Caco-2 (cell line): ENCODE data around the gene ATP10B. TPM values are rescaled to one million over a fixed set of nuclear protein-coding genes. Genes with fewer than 3 reads are reported as not detected.

Experiments
- BruUV-seq: library from RNA; stranded (reverse); fragments of 400-500 nt; replicated peaks from 2 replicates; lab custom pipeline; 2021; lab: Mats Ljungman, UMichigan
- CTCF ChIA-PET: fragments of 300-600 bp; sonication (Branson Sonifier 250); formaldehyde crosslinking; loops from one replicate; lab custom pipeline; 2022; ENCODE audit warnings: antibody characterized with exemption; lab: Charles Lee
- POLR2A ChIA-PET: fragments of 300-600 bp; sonication (Branson Sonifier 250); formaldehyde crosslinking; loops from one replicate; lab custom pipeline; 2022; ENCODE audit warnings: antibody characterized with exemption; lab: Charles Lee
- DNase-seq, 2 experiments: peaks; one replicate each; pipeline versions ENCODE4 v3.0.0 to v3.0.0-alpha.2; 2020 to 2022
- H3K27me3 ChIP-seq: replicated peaks from 2 replicates; pipeline ENCODE4 v1.6.0; 2011; ENCODE audit warnings: low read length; ENCODE audit not compliant: control insufficient read depth, insufficient read depth
- H3K36me3 ChIP-seq: 2 replicates; pipeline ENCODE4 v1.5.1; 2011; ENCODE audit warnings: low read length; ENCODE audit not compliant: control insufficient read depth, insufficient read depth
- H3K4me1 ChIP-seq: fragments of 250-450 bp; sonication (Bioruptor Pico); 2 replicates; pipeline ENCODE4 v1.5.1; 2020; ENCODE audit warnings: mild to moderate bottlenecking
- H3K4me3 ChIP-seq: 2 replicates; pipeline ENCODE4 v1.5.1; 2011; ENCODE audit warnings: low read depth, mild to moderate bottlenecking, control low read depth, low read length
- H3K9me3 ChIP-seq: fragments of 250-450 bp; sonication (Bioruptor Pico); 2 replicates; pipeline ENCODE4 v1.5.1; 2020; ENCODE audit warnings: mild to moderate bottlenecking, moderate library complexity
- H3K27ac Mint-ChIP-seq: one replicate; pipeline ENCODE4 v1.8.0; 2022; ENCODE audit warnings: mixed read lengths; ENCODE audit not compliant: unreplicated experiment
- H3K27me3 Mint-ChIP-seq: one replicate; pipeline ENCODE4 v1.8.0; 2022; ENCODE audit warnings: mixed read lengths; ENCODE audit not compliant: insufficient read depth, unreplicated experiment
- H3K36me3 Mint-ChIP-seq: one replicate; pipeline ENCODE4 v1.8.0; 2022; ENCODE audit warnings: mild to moderate bottlenecking, mixed read lengths; ENCODE audit not compliant: insufficient read depth, unreplicated experiment
- H3K4me1 Mint-ChIP-seq: one replicate; pipeline ENCODE4 v1.8.0; 2022; ENCODE audit warnings: low read depth, mixed read lengths; ENCODE audit not compliant: unreplicated experiment
- H3K4me3 Mint-ChIP-seq: one replicate; pipeline ENCODE4 v1.8.0; 2022; ENCODE audit warnings: mild to moderate bottlenecking, moderate library complexity, mixed read lengths; ENCODE audit not compliant: unreplicated experiment
- H3K9me3 Mint-ChIP-seq: one replicate; pipeline ENCODE4 v1.8.0; 2022; ENCODE audit warnings: mixed read lengths; ENCODE audit not compliant: unreplicated experiment
- CTCF ChIP-seq, 2 experiments: fragments of 200-600 bp in 1 of 2; IDR thresholded peaks; 1 replicate in 1 of 2; 2 replicates in 1 of 2; pipeline versions ENCODE4 v1.5.1 to v1.8.0; 2011 to 2022; ENCODE audit warnings: antibody characterized with exemption in 1 of 2, control low read depth in 1 of 2, inconsistent platforms in 1 of 2, low read depth in 1 of 2, low read length in 1 of 2, mild to moderate bottlenecking in 1 of 2, moderate library complexity in 1 of 2; ENCODE audit not compliant: insufficient read depth in 1 of 2, severe bottlenecking in 1 of 2, unreplicated experiment in 1 of 2
- intact Hi-C: fragments of 100-400 bp; cut with micrococcal nuclease; formaldehyde crosslinking; loops from one replicate; pipeline ENCODE4 v1.10.0; 2022; ENCODE audit not compliant: unreplicated experiment
- total RNA-seq: library from RNA; stranded (reverse); gene quantifications from 2 replicates; pipeline ENCODE4 v1.2.3, GENCODE V29; 2022

The ATP10B gene
- total RNA-seq, 1 experiment from 2014 or later, result 0.43 TPM

DNA sequence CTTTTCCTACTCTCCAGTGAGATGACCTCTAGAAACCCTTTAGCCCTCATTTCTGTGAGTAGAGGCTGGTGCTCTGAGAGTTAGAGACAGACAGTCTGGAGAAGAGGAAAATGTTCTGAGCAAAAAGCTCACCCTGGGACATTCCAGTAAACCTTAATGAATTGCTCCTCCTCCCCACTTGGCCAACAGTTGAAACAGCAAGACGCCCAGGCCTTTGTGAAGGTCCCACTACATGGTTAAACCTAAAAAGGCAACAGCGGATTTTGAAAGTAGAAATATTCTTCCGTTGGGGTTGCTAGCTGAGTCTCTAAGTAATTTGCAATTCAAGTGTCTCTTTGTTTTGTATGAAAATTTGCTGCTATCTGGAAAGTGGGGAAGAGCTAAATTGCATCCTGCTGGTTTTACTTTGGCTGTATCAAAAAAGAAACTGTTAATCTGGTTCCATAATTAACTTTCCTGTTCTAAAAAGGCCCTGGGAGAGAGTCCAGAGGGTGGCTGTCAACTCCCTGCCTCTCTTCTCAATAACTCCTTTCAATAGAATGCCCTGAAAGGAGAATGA is 63.8 kb downstream of the ATP10B start:
- peaks cover 9% of the 10 kb centered on the region for H3K4me1 Mint-ChIP-seq
- BruUV-seq, result no TSS peak

DNA sequence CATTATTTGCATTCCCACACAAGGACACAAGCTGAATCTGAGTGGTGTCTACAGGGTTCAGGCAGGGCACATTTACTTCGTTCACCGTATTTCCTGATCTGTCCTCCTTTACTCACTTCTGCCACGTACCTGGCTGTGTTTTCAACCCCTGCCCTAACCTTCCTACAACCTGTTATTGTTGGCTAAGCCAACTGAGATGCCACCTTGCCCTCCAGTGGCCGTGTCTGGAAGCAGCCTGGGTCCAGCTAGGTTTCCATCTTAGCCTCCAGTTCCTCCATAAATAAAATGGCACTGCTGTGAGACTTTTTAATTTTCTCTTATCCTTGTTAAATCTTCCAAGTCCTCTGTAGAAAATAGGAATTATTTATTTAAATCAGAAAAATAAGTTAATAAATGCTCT is 64.8 kb downstream of the ATP10B start:
- BruUV-seq, result no TSS peak

More for the DNA sequence above, 63.8 kb downstream of the ATP10B start:
- H3K4me3 ChIP-seq, result no peak overlapping the region
- H3K36me3 ChIP-seq, result no peaks in the 10 kb centered on the region
- H3K9me3 ChIP-seq, result no peaks in the 10 kb centered on the region
- ChIA-PET POLR2A (no interaction called here), CTCF (no interaction called here)
- no peaks in the 10 kb centered on the region for H3K36me3 Mint-ChIP-seq
- no peak overlapping the region for H3K4me3 Mint-ChIP-seq
- H3K27me3 Mint-ChIP-seq, result peaks cover 3% of the 10 kb centered on the region
- no peak for TF ChIP-seq CTCF (IDR thresholded peaks at IDR 0.05; ENCODE audit: insufficient read depth in 1 of 2, low read depth in 1 of 2, low read length in 1 of 2, severe bottlenecking in 1 of 2, unreplicated experiment in 1 of 2)
- H3K9me3 Mint-ChIP-seq, result no peaks in the 10 kb centered on the region
- no peak for DNase-seq
- intact Hi-C loops, result no loop called here
- no peaks in the 10 kb centered on the region for H3K27me3 ChIP-seq
- no peak overlapping the region for H3K27ac Mint-ChIP-seq
- H3K4me1 ChIP-seq, result no peaks in the 10 kb centered on the region

GRCh38 chr5:160774666-160775315 is 77.2 kb downstream of the ATP10B start:
- CTCF ChIA-PET, result no interaction called here
- DNase-seq, result no peak
- BruUV-seq, result no TSS peak

More for the DNA sequence above, 64.8 kb downstream of the ATP10B start:
- H3K9me3 Mint-ChIP-seq, result no peaks in the 10 kb centered on the region
- H3K4me1 Mint-ChIP-seq, result peaks cover 9% of the 10 kb centered on the region
- no peak overlapping the region for H3K4me3 ChIP-seq
- peak; percentile 54 to 67 for TF ChIP-seq CTCF (IDR thresholded peaks at IDR 0.05; ENCODE audit: insufficient read depth in 1 of 2, low read depth in 1 of 2, low read length in 1 of 2, severe bottlenecking in 1 of 2, unreplicated experiment in 1 of 2)
- H3K27me3 Mint-ChIP-seq, result peaks cover 3% of the 10 kb centered on the region
- H3K27ac Mint-ChIP-seq, result no peak overlapping the region
- H3K4me1 ChIP-seq, result no peaks in the 10 kb centered on the region
- H3K4me3 Mint-ChIP-seq, result no peak overlapping the region
- no peaks in the 10 kb centered on the region for H3K27me3 ChIP-seq
- no peaks in the 10 kb centered on the region for H3K36me3 ChIP-seq
- intact Hi-C loops, result loop anchor here (1.0 kb wide), 2 partner anchors 102 to 279 kb away; no protein-coding TSS in a partner anchor
- DNase-seq, result peak; percentile 37 to 40
- ChIA-PET POLR2A (no interaction called here), CTCF (interaction anchor here (0.8 to 1.7 kb wide), 2 partner anchors 348 to 368 kb away, joined by 6 to 9 read pairs; partner anchors contain the start of gene SLU7)
- H3K9me3 ChIP-seq, result no peaks in the 10 kb centered on the region
- no peaks in the 10 kb centered on the region for H3K36me3 Mint-ChIP-seq

More at GRCh38 chr5:160774666-160775315, 77.2 kb downstream of the ATP10B start:
- no peaks in the 10 kb centered on the region for H3K9me3 Mint-ChIP-seq
- H3K4me1 Mint-ChIP-seq, result no peaks in the 10 kb centered on the region
- H3K27ac Mint-ChIP-seq, result no peak overlapping the region
- H3K36me3 ChIP-seq, result no peaks in the 10 kb centered on the region
- H3K4me3 ChIP-seq, result no peak overlapping the region
- POLR2A ChIA-PET, result no interaction called here
- no peaks in the 10 kb centered on the region for H3K4me1 ChIP-seq
- H3K27me3 ChIP-seq, result no peaks in the 10 kb centered on the region
- H3K36me3 Mint-ChIP-seq, result no peaks in the 10 kb centered on the region
- peaks cover 3% of the 10 kb centered on the region for H3K27me3 Mint-ChIP-seq
- no peak for TF ChIP-seq CTCF (IDR thresholded peaks at IDR 0.05; ENCODE audit: insufficient read depth in 1 of 2, low read depth in 1 of 2, low read length in 1 of 2, severe bottlenecking in 1 of 2, unreplicated experiment in 1 of 2)
- H3K4me3 Mint-ChIP-seq, result no peak overlapping the region
- intact Hi-C loops, result no loop called here
- H3K9me3 ChIP-seq, result no peaks in the 10 kb centered on the region
